HG03025 (cell line): ENCODE results near the gene RAD18.

Experiments used
- ATAC-seq: cut with Tn5 transposase; IDR thresholded peaks from one replicate; pipeline ENCODE4 v1.9.1; 2021; ENCODE audit warnings: mild to moderate bottlenecking, moderate library complexity; ENCODE audit not compliant: unreplicated experiment, low FRiP score

RAD18 gene

GRCh38 chr3:8869613-8870012 is 93.7 kb downstream of the RAD18 start:
- ATAC-seq: no peak

- ATAC-seq: no peak
Measured at GRCh38 chr3:8868996-8869395, 94.3 kb downstream of the RAD18 start.

GRCh38 chr3:8867646-8868045 is 95.6 kb downstream of the RAD18 start:
- ATAC-seq: no peak

- no peak for ATAC-seq
Measured at GRCh38 chr3:8865697-8866096, 97.6 kb downstream of the RAD18 start.

GRCh38 chr3:8864402-8865350 is 98.6 kb downstream of the RAD18 start:
- ATAC-seq: no peak

GRCh38 chr3:8863891-8864290 is 99.4 kb downstream of the RAD18 start:
- no peak for ATAC-seq

GRCh38 chr3:8857720-8858367 is 105.4 kb downstream of the RAD18 start:
- ATAC-seq: no peak

- no peak for ATAC-seq
Measured at GRCh38 chr3:8856721-8857120, 106.6 kb downstream of the RAD18 start.

- ATAC-seq: no peak
Measured at GRCh38 chr3:8856071-8856470, 107.2 kb downstream of the RAD18 start.

GRCh38 chr3:8854656-8855055 is 108.6 kb downstream of the RAD18 start:
- ATAC-seq: no peak

- ATAC-seq: no peak
Measured at GRCh38 chr3:8853081-8853480, 110.2 kb downstream of the RAD18 start.

GRCh38 chr3:8852511-8852910 is 110.8 kb downstream of the RAD18 start:
- no peak for ATAC-seq

- ATAC-seq: no peak
Measured at GRCh38 chr3:8851703-8852102, 111.6 kb downstream of the RAD18 start.

GRCh38 chr3:8848696-8849131 is 114.6 kb downstream of the RAD18 start:
- ATAC-seq: no peak

- ATAC-seq: no peak
Measured at GRCh38 chr3:8847317-8847716, 116.0 kb downstream of the RAD18 start.

- ATAC-seq: no peak
Measured at GRCh38 chr3:8846176-8846575, 117.1 kb downstream of the RAD18 start.

- ATAC-seq: no peak
Measured at GRCh38 chr3:8845641-8846040, 117.6 kb downstream of the RAD18 start.

- no peak for ATAC-seq
Measured at GRCh38 chr3:8843347-8843746, 119.9 kb downstream of the RAD18 start.

- no peak for ATAC-seq
Measured at GRCh38 chr3:8842293-8842692, 121.0 kb downstream of the RAD18 start.

GRCh38 chr3:8841472-8841871 is 121.8 kb downstream of the RAD18 start:
- no peak for ATAC-seq

- ATAC-seq: no peak
Measured at GRCh38 chr3:8840556-8840955, 122.7 kb downstream of the RAD18 start.
